GM04503 (cell line): Measurements from ENCODE around the gene HHAT.
A peak's percentile ranks its signal among the peaks of the same experiment; 100 is the strongest.

Experiments
- DNase-seq: peaks from one replicate; pipeline ENCODE4 v3.0.0-alpha.2; 2012; ENCODE audit warnings: low read depth

HHAT gene

DNA sequence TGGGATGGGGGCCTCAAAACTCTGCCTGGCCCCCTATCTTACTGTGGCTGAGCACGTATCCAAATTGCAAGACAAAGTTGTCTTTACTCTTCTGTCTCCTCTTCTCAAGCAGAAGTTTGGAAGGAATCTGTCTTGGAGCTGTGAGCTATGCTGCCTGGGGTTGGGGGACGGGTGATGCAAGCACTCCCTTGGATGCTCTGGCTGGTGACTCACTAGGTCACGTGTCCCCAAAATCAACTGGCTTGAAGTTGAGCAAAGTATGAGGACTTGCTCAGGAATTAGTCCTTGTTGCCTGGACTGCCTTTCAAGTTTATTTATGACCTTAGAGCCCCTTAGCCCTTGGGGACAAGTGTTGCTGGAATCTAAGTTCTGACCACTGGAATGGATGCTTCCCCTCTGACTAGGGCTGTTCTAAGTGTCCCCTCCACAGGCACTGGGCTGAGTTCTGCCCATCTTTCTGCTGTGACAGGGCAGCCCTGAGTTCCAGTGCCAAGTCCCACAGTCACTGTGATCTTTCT lies 269.5 kb downstream of the HHAT start:
- DNase-seq, result peak; percentile 95

DNA sequence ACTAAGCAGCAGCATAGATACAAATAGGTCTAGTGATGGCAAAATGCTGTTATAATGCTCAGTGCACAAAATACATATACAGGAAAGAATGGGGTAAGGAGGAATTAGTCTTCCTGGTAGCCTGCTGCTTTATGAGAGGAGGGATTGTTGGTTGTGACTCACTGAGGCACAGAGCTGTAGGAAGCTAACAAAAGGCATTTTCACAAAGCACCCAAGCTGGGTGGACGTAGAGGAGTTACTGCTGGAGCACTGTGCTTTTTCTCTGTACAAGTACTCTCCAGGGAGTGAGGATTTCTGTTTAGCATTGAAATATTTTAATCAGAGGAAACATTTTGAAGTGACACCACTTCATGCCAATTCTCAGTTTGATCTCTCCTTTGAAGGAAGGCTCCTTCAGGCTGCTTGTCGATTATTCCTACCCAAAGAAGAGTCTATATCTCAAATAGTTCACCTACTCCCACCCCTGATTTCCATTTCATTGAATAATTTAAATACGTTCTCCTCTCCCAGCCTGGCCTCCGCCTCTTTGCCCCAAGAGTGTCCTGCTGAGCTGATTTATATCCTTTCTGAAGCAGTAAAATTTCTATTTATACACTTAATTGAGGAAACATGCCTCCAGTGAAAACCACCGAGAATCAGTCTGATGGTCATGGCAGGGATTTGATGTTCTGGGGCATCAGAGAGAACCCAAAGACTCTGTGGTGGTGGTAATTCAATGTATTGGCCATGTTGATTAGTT lies 271.9 kb downstream of the HHAT start:
- peak; percentile 13 for DNase-seq

DNA sequence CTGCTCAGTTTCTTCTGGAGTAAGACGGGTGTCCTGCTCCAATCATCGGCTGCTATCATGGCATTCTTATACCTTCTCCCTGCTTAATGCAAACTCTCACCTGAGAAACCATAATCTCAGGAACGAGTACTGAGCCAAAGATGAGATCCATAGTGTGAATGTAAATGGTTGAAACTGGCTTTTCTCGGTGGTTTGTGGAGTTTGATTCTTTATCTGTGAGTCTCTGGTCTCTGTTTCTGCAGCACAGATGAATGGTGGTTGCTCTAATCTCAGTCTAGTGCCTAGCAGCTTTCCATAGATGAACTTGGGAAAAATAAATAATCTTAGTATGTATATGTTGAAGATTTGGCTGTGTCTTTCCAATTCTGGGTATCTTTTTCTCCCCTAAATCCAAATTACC lies 274.4 kb downstream of the HHAT start:
- DNase-seq, result no peak

DNA sequence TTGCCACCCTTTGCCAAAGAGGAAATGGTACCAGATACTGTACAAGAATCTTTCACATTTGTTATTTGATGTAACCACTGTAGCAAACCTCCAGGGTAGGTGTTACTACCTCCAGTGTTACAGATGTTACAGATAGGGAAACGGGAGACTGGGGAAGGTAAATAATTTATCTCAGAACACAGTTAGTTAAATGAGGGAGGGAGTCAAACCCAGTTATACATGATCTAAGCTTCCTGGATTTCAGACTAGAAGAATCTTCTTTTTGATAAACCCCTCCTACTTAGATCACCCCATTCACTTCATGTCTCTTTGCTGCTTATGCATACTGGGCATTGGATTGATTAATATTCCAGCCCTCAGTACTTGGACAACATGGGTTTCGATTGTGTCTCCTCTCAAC lies 276.4 kb downstream of the HHAT start:
- no peak for DNase-seq

DNA sequence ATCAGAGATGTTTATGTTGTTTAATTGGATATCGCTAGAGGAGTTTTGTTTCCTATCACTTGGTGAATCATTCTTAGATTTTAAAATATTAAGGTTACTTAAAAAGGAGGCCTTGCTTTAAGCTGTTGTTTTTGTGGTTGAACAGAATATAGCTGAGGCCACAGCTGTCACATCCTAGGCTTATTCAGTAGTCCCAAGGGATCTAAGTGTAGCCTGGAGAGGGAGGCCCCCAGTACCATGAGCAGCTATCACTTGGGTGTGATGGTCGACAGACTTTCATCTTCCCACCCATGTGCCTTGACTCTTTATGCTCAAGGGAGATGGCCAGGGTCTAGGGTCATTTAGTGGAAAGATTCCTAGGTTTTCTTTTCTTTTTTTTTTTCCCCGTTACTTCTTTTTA lies 278.7 kb downstream of the HHAT start:
- DNase-seq, result no peak

DNA sequence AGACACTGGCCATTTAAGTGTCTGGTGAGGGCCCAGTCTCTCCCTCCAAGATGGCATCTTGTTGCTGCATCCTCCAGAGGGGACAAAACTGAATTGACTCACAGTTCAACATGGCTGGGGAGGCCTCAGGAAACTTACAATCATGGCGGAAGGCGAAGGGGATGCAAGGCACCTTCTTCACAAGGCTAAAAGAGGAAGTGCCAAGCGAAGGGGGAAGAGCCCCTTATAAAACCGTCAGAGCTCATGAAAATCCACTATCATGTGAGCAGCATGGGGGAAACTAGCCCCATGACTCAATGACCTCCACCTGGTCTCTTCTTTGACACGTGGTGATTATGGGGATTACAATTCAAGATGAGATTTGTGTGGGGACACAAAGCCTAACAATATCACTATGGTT lies 280.1 kb downstream of the HHAT start:
- no peak for DNase-seq

DNA sequence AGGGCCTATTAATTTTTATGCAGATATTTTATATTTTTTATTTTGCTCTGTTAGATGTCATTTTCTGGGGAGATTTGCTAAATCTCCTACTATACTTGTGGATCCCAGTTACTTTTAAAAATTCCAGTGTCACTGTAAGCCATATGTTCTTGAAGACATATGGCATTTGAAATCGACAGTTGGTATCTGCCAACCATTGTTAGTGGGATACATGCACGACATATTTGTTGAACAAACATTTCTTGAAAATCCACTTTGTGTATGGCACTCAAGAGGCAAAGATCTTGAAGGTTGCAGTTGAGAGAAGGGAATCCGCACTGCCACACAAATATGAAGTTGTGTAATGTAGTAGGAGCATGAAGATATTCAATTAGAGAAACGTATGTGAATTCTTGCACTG lies 287.7 kb downstream of the HHAT start:
- no peak for DNase-seq

DNA sequence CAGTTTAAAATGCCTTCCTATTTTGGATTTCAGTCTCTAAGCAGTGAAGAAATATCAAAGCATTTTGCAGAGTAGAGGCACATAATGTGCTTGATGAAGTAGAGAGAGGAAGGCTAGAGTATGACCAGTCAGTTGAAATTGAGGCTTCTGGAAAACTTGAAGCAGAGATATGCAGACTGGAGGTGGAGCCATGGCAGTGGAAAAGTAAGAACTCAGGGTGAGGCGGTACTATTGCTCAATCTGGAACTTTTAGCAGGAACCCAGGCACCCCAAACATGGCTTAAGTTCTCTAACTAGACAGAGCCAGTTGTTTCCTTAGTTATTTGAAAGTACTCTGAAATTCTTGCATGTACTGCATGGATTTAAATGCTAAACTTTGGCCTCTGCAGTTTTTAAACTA lies 288.6 kb downstream of the HHAT start:
- DNase-seq, result no peak

DNA sequence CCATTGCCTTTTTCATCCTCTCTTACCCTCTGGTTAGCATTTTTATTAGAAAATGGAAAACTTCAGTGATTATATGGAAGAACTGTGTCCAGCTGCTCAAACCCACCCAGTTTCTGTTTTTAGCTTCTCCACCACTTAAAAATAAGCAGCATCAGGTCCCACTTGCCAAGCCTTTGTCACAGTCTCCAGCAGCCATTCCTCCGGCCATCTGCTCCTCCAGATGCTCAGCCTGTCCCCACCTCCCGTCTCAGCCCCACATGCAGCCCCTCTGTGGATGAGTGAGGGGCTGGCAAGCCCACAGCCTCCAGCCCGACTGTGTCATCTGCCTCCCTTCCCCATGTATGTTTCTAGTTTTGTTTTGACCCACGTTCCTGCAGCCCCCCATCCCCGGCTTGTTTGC lies 289.7 kb downstream of the HHAT start:
- no peak for DNase-seq

DNA sequence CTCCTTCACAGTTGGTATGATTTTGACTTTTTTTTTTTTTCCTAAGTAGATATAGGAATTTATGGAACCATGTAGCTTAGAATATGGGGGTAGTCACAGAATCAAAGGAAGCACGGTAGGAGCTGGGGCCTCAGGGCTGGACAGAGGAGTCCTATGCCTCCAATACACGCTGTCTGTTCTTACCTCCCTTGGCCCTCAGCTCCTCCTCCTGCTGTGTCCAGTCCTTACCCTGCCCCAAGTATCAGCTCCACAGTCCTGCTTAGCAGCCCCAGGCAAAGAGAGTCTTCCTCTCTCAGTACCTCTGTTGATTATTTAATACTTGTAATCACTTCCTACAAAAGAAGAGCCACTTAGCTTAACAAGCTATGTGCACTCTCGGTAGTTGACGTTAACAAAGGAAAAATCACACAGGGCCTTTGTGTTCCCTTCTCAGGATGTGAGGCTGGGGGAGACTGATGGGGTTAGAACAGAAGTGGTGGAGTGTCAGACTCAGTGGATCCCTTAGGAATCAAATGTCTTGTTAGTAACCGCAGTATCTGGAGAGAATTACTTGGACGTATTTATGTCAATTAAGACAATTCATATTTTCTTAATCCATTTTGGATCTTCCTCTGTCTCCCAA lies 292.3 kb downstream of the HHAT start:
- DNase-seq, result no peak

DNA sequence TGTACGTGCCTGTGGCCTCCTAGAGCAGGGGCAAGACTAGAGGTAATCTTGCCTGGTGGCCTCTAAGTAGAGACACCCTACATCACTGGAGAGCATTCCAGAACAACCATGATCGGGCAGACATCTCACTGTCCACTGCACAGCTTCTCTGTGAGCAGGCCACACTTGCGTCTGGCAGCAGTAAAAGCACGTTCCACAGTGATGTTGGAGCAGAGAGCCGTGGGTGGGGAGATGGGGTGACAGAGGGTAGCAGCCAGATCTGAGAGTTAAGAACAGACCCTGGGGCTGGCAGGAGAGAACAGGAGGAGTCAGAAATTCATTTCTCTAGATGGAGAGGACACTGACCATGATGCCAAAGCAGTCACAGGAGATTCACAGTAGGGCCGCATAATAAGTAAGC lies 293.0 kb downstream of the HHAT start:
- no peak for DNase-seq

DNA sequence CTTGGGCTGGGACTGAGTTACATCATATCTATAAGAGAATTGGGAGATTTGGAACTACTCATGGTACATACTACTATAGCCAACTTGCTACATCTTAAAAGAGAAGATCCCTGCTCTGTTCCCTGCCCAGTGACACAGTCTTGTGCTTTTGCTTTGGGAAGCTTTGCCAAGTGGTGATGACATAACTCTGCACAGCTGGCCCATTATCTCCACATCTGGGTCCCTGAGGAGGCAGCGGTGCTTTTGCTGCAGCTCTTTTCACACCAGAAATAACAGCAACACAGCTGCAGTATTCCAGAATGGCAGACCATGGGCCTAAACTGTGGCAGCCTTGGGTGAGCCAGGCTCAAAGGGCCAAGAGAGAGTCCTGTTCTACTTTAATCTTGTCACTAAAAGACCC lies 296.0 kb downstream of the HHAT start:
- DNase-seq, result no peak

DNA sequence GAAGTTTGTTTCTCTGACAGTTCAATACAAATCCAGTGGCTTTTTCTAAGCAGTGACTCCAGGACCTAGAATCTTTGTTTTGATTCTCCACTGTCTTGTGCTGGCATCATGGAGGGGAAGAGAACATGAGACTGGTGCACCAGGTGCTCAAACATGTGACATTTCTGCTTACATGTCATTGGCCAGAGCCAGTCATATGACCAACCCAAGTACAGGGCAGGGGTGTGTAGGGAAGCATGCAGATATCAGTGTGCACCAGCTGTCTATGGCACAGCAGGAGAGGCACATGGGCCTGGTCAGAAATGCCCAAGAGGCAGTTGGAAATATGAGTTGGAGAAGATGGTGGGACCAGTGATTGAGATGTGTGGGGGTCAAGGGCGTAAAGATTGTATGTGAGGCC lies 297.0 kb downstream of the HHAT start:
- DNase-seq, result no peak

DNA sequence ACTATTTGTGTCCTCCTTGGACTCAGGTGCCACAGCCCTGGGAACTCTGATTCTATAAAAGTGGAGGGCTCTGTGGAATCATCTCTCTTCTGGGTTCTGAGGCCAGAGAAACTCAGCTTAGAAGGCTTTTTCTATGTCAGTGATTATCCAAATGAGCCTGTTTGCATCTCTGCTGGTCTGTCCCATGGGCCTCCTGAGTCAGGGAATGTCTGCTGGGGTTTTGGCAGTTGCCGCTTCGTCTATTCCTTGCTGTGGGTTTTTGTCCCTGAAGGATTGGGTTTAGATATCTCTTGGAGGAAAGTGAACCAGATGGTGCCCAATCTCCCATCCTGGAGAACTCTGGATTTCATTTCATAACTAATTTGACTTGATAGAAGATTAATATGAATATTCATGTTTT lies 297.6 kb downstream of the HHAT start:
- no peak for DNase-seq

DNA sequence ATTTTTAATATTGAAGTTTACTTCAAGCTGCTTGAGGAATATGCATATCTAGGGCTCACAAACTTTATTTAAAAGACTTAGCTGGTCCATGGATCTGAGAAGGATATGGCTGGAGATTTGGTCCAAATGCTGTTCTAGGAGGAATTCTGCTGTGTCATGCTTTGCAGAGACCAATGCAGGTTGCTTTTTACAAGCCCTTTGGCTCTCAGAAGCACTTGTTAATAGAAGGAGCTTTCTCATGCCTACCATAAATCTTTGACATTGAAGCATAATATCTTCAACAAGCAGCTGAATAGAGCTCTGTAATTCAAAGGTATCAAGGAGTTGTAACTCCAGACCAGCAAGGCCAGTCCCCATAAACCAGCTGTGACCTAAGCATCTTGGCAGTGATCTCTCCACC lies 299.1 kb downstream of the HHAT start:
- no peak for DNase-seq

DNA sequence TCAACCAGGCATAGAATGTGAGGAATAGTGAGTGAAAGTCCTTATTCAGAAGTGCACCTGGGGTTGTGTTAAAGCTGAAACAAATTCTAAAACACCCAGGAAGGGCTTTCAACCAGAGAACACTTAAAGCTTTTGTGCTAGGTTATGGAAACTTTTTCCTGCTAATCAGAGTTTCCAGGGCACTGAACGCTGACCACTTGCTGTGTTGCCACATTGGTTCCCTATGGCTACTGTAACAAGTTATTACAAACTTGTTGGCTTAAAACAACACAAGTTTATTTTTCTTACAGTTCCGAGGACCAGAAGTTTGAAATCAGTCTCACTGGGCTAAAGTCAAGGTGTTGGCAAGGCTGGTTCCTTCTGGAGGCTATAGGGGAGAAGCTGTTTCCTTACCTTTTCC lies 300.6 kb downstream of the HHAT start:
- no peak for DNase-seq

DNA sequence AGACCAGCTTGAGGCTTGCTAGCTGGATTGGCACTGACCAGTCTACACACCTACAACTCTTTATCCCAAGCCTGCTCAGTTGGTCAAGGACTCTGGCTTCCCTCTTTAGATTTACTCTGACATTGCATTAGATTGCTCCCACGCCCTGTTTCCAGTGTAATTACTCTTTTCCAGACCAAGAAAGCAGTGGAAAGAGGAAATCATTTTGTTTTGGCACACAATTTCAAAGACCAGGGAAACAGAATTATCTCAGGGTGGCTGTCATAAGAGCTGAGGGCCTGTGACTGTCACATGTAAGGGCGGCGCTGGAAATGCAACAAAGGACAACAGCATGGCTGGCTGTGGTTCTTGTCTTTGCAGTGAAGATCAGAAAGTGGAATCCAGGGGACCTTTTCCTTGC lies 302.7 kb downstream of the HHAT start:
- DNase-seq, result no peak

DNA sequence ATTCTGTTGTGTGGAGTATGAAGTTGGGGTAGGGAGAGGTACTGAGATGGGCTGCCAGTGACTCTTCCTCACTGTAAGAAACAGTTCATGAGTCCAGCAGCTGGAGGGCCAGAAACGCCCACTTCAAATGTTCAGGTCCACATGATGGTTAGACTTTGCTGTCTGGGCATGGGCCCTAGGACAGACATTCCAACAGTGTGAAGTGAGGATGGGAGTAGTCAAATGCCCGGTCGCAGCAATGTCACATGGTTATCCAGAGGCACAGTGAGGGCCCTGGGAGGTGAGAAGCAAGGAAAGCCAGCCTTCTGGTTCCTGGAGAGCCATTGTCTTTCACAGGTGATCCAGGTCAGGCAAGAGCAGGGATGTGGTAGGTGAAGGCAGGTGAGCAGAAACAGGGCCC lies 304.4 kb downstream of the HHAT start:
- no peak for DNase-seq

DNA sequence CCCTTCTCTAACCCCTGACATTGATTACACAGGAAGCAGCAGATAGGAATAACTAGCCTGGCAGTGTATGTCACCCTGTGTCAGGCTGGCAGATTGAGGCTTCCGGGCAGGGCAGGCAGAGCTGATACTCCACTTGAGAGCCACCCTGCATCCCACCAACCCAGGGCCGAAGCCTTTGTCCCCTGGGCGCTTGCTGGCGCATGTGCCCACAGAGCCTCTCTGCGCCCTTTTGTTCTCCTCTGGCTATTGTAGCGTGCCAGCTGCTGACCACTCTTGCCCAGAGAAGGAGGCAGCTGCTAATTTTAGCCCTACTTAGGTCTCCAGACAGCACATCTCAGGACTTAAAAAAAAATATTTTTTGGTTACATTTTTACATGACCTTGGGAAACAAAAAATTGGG lies 304.9 kb downstream of the HHAT start:
- DNase-seq, result no peak

DNA sequence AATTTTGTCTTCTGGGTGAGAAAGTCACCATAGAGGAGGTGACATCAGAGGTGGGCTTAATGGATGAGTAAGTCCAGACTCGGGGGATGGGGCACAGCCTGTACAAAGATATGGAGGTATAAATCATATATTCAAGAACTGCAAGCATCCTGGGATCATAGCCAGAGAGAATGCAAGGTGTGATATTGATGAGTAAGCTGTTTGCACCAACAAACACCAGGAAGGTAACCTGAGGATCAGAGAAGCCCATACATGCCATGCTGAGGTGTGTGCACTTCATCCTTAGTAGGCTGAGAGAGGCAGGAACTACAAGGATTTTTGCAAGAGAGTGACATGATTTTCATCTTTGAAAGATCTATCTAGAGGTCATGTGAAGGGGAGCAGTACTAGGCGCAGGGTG lies 306.4 kb downstream of the HHAT start:
- DNase-seq, result no peak

DNA sequence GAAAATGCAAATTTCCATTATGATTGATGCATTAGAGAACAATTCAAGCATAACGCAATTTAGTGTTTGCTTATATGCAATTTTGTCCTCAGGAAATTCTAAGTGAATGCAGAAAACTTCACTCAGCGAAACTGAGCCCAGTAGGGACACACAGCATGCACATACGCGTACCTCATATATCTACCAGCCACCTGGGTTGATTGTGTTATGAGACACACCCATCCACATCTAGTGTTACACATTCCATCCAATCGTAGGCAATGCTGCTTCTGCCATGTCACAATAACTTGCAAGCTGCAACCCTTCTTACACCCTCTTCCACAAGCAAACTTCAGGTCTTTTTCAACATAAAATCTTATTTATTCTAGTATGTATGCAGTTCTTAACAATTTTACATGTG lies 312.9 kb downstream of the HHAT start:
- no peak for DNase-seq

DNA sequence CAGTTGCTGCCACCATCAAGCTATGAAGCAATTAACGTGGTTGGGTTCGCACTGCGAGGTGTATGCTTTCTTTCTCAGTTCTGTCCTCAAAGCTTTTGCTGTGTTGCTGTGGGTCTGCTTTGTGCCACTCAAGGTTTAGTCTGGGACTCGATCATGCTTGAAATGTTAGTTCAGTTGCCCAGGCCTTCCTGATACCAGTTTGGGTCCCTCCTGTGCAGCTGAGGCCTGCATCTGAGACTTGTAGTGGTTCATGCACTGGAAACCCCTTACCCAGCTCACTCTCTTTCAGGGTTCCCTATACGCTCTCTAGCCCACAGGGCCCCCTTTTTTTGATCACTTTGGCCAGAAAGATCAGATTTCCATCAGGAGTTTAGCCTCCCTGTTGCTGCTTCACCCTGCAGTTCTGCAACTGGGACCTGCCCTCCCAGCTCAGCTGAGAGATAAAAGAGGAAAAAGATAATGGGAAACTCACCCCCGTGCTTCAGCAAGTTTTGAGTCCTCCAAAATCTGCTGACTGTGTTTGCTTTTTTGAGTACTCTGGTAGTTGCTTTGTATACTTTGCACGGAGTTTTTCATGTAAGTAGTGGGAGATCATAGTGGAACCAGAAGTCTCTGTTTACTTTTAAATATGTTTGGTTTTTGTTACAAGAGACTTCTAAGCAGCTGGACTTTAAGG lies 317.0 kb downstream of the HHAT start:
- DNase-seq, result no peak

DNA sequence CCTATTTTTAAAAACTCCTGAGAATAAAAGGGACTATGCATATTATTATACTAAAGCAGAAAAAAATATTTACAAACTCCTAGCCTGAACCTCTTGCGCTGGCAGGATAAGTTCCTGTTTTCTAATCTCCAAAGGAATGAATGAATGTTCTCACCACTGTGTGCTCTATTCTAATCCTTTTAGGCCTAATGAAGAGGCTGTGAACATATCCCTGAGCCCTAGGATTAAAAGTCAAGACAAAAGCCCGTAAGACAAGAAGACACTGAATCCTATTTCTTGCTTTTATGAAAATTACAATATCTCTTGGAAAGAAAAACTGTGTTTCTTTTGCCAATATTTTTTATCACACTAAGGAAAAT lies 317.5 kb downstream of the HHAT start:
- DNase-seq, result no peak
